Choroid plexus epithelial cell (primary cell): Measurements from ENCODE around the gene CRHR2.

ENCODE experiments used
- DNase-seq: peaks from one replicate; pipeline ENCODE4 v3.0.0-alpha.2; 2010; ENCODE audit warnings: low read depth
- H3K4me3 ChIP-seq: 2 replicates; pipeline ENCODE4 v1.5.1; 2011; ENCODE audit warnings: low read depth, mild to moderate bottlenecking, control low read depth, low read length, moderate library complexity
- TF ChIP-seq, protein P1 (sequence below): conservative IDR thresholded peaks from 2 replicates; pipeline ENCODE4 v1.5.1; 2011; ENCODE audit warnings: low read depth, mild to moderate bottlenecking, control low read depth, inconsistent platforms, low read length, moderate library complexity

CRHR2 gene

GRCh38 chr7:30656006-30656957, 26.0 kb downstream of the CRHR2 start:
- no peak overlapping the region for H3K4me3 ChIP-seq
- TF ChIP-seq, protein P1, sequence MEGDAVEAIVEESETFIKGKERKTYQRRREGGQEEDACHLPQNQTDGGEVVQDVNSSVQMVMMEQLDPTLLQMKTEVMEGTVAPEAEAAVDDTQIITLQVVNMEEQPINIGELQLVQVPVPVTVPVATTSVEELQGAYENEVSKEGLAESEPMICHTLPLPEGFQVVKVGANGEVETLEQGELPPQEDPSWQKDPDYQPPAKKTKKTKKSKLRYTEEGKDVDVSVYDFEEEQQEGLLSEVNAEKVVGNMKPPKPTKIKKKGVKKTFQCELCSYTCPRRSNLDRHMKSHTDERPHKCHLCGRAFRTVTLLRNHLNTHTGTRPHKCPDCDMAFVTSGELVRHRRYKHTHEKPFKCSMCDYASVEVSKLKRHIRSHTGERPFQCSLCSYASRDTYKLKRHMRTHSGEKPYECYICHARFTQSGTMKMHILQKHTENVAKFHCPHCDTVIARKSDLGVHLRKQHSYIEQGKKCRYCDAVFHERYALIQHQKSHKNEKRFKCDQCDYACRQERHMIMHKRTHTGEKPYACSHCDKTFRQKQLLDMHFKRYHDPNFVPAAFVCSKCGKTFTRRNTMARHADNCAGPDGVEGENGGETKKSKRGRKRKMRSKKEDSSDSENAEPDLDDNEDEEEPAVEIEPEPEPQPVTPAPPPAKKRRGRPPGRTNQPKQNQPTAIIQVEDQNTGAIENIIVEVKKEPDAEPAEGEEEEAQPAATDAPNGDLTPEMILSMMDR = no peak
- no peak for DNase-seq

DNA sequence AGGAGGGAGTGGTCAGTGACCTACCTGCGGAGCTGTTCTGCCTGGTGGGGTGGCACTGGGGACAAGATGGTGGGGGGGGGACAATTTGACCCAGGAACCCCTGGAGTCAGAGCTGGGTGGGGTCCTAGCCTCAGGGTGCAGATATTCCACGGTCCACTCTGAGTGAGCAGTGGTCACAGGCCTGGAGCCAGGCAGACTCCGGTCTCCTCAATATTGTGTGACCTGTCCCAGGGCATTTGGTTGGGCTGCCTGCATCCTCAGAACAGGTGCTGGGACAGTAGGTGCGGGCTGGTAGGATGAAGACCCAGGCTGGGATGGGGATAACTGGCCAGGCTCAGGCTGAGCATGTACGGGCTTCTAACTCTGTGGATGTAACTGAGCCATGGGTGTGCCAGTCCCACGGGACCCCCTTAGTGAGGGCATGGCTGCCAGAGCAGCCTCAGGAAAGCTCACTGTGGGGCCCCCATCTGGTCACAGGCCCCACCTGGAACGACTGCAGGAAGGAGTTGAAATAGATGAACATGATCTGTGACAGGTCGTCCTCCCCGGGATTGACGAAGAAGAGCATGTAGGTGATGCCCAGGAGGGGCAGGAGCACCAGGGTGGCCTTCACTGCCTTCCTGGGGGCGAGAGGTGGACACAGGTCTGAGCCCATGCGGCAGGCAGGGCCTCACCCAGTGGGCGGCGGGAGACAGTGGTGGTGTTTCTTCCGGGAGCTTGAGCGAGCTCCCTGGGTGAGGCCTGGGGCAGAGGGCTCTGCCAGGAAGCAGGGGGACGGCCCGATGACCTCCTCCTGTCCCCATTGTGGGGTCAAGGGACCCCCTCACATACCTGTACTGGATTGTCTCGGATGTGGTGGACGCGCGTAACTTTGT, 26.9 kb downstream of the CRHR2 start:
- no peak for DNase-seq
- H3K4me3 ChIP-seq = no peak overlapping the region
- TF ChIP-seq, protein P1 = no peak

- TF ChIP-seq, protein P1 = no peak
- no peak overlapping the region for H3K4me3 ChIP-seq
- no peak for DNase-seq
Measured at GRCh38 chr7:30654296-30655090, 27.8 kb downstream of the CRHR2 start.

DNA sequence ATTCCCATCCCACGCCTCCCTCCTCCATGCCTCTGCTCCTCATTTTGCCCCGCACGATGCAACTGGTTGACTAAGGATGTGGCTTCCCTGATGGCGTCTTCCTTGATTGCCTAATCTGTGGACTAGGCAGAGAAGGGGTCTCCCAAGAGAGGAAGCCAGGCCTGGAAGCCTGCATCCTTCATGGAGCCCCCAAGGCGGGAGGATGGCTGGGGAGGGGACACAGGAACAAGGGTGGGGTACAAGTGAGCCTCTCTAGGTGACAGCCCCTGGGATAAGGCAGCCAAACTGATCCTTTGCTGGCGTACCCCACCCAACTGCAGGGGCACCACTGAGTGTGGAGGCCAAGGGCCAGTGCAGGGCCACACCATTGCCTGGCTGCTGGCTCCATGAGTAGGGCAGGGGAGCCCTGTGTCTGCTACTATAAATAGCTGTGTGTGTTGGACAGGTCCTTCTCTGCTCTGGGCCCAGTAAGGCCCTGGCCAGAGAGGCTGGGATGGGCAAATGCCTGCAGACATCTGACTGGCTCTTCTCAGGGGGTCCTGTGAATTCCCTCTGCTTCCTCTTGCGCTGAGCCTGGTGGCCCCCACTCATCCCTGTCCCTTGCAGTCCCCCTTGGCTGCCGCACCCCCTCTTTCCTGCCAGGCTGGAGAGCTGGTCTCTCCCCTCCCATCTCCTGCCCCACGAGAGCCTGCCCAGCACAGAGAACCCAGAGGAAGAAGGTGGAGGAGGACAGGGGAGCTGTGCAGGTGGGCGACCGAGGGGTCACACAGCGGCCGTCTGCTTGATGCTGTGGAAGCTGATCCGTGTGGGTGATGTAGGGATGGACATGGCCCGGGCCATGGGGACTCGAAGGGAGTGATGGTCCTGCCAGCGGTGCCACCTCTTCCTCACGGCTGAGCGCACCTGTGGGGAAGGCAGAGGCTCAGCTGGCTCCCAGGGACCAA, 29.3 kb downstream of the CRHR2 start:
- no peak for DNase-seq
- H3K4me3 ChIP-seq = no peak overlapping the region
- TF ChIP-seq, protein P1 = no peak

DNA sequence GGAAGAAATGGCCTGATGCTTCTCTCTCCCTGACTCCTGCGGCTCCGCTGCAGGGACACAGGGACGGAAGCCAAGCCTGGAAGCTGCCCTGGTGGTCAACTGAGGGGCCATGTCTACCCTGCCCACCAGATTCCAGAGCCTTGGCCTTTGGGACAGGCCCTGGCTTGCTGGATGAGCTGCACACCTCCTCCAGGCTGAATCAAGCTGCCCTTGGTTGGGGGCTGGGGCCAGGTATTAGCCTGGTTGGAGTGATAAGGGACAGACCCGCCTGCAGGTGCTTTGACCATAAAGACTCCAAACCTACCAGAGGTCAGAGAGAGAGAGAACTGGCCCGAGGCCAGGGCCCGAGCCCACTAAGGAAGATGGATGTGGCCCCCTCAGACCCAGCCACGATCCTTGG, 30.1 kb downstream of the CRHR2 start:
- DNase-seq = no peak
- no peak overlapping the region for H3K4me3 ChIP-seq
- TF ChIP-seq, protein P1 = no peak

- no peak overlapping the region for H3K4me3 ChIP-seq
- TF ChIP-seq, protein P1 = no peak
- no peak for DNase-seq
Measured at GRCh38 chr7:30650421-30650808, 31.8 kb downstream of the CRHR2 start.
